NCI-H226 (cell line): ENCODE results near the gene HIF1AN.
"Not testable (repeated sequence)": the region's sequence is repeated elsewhere in the genome, so short reads cannot be mapped to it uniquely, and the experiment has no call there.

Experiments
- DNase-seq: peaks from one replicate; pipeline ENCODE4 v3.0.0-alpha.2; 2015

The HIF1AN gene

GRCh38 chr10:100567826-100568225 lies 32.1 kb downstream of the HIF1AN start:
- no peak for DNase-seq

GRCh38 chr10:100568912-100569311 lies 33.2 kb downstream of the HIF1AN start:
- DNase-seq, result no peak

GRCh38 chr10:100569687-100570481 lies 34.1 kb downstream of the HIF1AN start:
- DNase-seq, result no peak

DNA sequence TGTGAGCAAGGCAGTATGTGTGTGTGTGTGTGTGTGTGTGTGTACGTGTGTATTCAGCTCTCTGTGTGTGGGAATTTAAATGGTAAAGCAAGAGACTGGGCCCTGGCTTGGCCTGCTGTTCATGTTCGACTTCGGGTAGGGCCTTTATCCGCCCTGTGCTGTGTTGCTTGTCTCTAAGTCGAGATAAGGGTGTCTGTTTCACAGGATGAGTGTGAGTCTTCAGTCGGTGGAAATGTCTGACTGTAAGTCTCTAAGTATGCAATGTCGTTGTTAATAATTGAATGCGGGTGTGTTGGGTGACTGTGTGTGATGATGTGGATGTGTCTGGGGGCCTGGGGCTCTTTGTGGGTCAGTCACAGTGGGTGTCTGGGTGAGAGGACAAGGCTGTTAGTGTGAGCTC lies 34.8 kb downstream of the HIF1AN start:
- DNase-seq, result no peak

DNA sequence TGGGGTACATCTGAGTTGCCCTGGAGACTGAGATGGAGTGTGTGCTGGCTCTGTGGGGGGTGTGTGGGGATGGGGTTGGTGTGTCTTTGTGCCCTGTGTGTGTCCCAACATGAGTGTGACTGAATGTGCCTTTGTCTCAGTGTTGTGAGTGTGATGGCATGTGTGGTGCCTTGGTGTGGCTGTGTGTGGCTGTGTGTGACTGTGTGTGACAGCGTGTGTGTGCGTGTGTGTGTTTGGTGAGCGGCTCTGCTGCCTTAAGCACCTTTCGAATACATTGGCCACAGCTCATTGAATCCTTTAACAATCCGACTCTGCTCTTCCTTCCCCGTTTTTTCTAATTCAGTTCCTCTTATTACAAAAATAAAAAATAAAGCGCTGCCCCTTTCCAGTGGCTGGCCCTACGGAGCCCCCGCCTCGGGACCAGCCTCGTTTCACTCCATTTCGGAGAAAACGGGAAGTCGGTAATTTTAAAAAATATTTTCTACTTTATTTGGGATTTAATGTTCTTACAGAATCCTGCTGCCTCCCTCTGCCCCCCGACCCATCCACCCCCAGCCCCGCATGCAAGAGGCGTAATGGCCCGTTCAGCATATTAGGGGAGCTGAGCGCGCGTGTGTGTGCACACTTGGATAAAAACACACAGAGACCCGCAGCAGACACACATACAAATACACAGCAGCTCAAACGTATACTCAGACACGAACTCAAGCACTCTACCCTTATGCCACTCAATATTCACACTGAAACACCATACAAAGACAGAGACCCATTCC lies 35.5 kb downstream of the HIF1AN start:
- DNase-seq, result no peak

DNA sequence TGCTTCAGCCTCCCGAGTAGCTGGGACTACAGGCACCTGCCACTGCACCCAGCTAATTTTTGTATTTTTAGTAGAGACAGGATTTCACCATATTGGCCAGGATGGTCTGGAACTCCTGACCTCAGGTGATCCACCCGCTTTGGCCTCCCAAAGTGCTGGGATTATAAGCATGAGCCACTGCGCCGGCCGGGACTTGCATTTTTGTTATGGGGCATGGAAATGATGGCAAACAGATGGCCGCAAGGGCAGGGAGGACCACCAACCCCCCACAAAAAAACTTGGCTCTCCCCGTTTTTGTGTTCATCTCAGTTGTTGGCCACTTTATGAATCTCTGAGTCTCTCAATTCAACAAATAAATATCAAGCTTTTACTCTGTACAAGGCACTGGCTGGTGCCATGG lies 39.4 kb downstream of the HIF1AN start:
- DNase-seq, result not testable (repeated sequence)

DNA sequence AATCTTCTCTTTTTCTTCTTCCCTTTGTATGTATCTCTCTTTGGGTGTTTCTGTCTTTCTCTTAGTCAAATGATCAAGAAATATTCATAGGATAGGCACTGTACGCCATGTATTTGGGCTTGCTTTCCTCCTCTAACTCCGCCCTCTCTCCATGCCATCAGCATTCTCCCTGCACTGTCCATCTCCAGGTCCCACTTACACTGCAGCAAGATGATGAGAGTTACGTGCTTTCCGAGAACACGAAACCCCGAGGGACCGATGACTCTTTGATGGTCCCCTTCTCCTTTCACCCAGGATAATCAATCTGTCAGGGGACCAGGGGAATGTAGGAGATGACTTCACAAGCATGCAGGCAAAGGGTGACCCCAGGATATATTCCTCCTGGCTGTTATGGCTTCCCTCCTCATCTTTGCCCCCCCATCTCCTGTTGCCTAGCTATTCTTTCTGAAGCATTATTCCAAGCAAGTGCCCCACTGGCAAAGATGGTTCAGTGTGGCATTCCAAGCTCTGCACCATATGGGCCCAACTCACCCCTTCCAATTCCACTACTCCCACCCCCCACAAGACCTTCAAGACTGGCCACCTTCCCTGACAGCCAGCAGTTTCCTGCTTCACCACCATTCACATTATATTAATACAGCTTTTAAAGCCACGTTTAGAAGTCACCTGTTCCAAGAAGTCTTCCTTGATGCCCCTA lies 40.0 kb downstream of the HIF1AN start:
- DNase-seq, result no peak

DNA sequence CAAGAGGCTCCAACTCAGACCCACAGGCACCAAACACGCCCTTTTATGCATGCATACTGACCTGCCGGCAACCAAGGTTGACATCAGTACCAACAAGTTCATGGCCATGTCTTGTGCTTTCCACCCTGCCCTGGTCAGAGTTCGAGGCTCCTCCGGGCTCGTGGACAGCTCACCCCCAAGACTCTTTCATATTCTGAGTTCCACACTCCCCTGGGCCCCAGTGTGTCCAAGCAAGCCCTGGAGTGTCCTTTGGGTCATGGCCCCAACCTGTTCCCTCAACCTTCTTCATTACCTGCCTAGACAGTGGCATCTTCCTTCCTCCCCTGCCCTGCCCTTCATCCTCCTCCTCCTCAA lies 40.5 kb downstream of the HIF1AN start:
- DNase-seq, result no peak

DNA sequence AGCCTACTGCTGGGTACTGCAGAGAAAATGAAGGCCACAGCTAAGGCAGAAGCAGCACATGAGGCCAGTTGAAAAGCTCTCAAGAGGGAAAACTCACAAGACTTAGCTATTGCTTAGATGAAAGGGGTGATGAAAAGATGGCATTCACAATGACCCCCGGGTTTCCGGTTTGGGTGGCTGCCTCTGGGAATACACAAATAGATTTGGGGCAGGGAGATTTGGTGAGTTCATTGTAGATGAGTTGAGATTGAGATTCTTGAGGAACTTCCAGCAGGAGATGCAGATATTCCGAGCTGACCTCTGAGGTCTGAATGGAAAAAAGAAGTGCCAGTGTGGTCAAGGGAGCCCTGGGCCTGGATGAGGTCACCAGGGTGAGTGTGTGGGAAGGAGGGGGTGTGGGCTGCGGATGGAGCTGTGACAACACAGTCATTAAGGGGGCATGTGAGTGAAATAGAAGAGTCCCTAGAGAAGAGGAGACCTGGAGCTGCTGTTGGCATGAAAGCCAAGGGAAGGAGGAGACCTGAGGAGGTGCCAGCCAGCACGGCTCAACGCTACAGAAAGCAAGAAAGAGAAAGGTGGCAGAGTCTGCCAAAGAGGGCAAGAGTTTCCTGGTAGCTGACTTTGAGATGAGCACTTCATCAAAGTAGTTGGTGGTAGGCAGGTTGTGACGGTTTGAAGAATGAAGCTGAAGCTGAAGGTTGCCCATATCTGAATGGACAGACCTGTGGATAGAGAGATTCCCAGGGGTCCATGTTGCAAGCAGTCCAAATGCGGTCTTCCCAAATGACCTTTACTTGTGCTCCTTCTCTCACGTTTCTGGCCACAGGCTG lies 43.7 kb downstream of the HIF1AN start:
- no peak for DNase-seq

GRCh38 chr10:100586959-100587358 lies 51.2 kb downstream of the HIF1AN start:
- DNase-seq, result no peak

- no peak for DNase-seq
Observed at GRCh38 chr10:100598166-100598565, 62.4 kb downstream of the HIF1AN start.

- DNase-seq, result no peak
Observed at GRCh38 chr10:100600218-100600617, 64.5 kb downstream of the HIF1AN start.

- no peak for DNase-seq
Observed at GRCh38 chr10:100607439-100607838, 71.7 kb downstream of the HIF1AN start.
